Astrocyte (in vitro differentiated cells and primary cell): Measurements from ENCODE around the gene NCOA7. TPM values are rescaled to one million over a fixed set of nuclear protein-coding genes. Genes with fewer than 3 reads are reported as not detected.

Source experiments
- DNase-seq: peaks from one replicate; pipeline ENCODE4 v3.0.0-alpha.2; 2010; ENCODE audit warnings: low read depth
- FAIRE-seq: peaks from 2 replicates; lab custom pipeline; 2011; peaks lifted over from hg19 to GRCh38; lab: Jason Lieb, UNC
- H2AFZ ChIP-seq: 2 replicates; pipeline ENCODE4 v1.6.0; 2012; ENCODE audit warnings: low read depth, low read length, inconsistent platforms
- H3K27ac ChIP-seq: 2 replicates; pipeline ENCODE4 v1.5.1; 2011; ENCODE audit warnings: low read depth, low read length, inconsistent platforms
- H3K27me3 ChIP-seq: 2 replicates; pipeline ENCODE4 v1.6.0; 2011; ENCODE audit warnings: low read length, inconsistent platforms; ENCODE audit not compliant: insufficient read depth
- H3K36me3 ChIP-seq: 2 replicates; pipeline ENCODE4 v1.5.1; 2011; ENCODE audit warnings: low read length, inconsistent platforms; ENCODE audit not compliant: insufficient read depth
- H3K4me1 ChIP-seq: 2 replicates; pipeline ENCODE4 v1.5.1; 2011; ENCODE audit warnings: low read length, inconsistent platforms; ENCODE audit not compliant: insufficient read depth
- H3K4me2 ChIP-seq: 2 replicates; pipeline ENCODE4 v1.6.0; 2012; ENCODE audit warnings: low read length, inconsistent platforms
- H3K4me3 ChIP-seq: 2 replicates; pipeline ENCODE4 v1.5.1; 2011; ENCODE audit warnings: low read depth, mild to moderate bottlenecking, low read length, inconsistent platforms; ENCODE audit not compliant: insufficient read depth
- H3K79me2 ChIP-seq: 2 replicates; pipeline ENCODE4 v1.6.0; 2012; ENCODE audit warnings: mild to moderate bottlenecking, low read length, inconsistent platforms; ENCODE audit not compliant: insufficient read depth
- H3K9ac ChIP-seq: 2 replicates; pipeline ENCODE4 v1.6.0; 2012; ENCODE audit warnings: mild to moderate bottlenecking, low read length, inconsistent platforms
- H3K9me3 ChIP-seq: 2 replicates; pipeline ENCODE4 v1.5.1; 2012; ENCODE audit warnings: low read depth, mild to moderate bottlenecking, low read length, inconsistent platforms; ENCODE audit not compliant: insufficient read depth
- H4K20me1 ChIP-seq: 2 replicates; pipeline ENCODE4 v1.6.0; 2012; ENCODE audit warnings: low read length, inconsistent platforms; ENCODE audit not compliant: insufficient read depth
- H3K27ac Mint-ChIP-seq: one replicate; pipeline ENCODE4 v1.8.0; 2021; ENCODE audit warnings: mild to moderate bottlenecking, mixed read lengths; ENCODE audit not compliant: unreplicated experiment
- H3K27me3 Mint-ChIP-seq: one replicate; pipeline ENCODE4 v1.8.0; 2021; ENCODE audit warnings: low read depth, mixed read lengths; ENCODE audit not compliant: unreplicated experiment
- H3K36me3 Mint-ChIP-seq: one replicate; pipeline ENCODE4 v1.8.0; 2021; ENCODE audit warnings: low read depth, mixed read lengths; ENCODE audit not compliant: unreplicated experiment
- H3K4me1 Mint-ChIP-seq: one replicate; pipeline ENCODE4 v1.8.0; 2021; ENCODE audit warnings: low read depth, mixed read lengths; ENCODE audit not compliant: unreplicated experiment
- H3K4me3 Mint-ChIP-seq: one replicate; pipeline ENCODE4 v1.8.0; 2021; ENCODE audit warnings: mild to moderate bottlenecking, moderate library complexity, mixed read lengths; ENCODE audit not compliant: unreplicated experiment
- H3K9me3 Mint-ChIP-seq: one replicate; pipeline ENCODE4 v1.8.0; 2021; ENCODE audit warnings: mild to moderate bottlenecking, mixed read lengths; ENCODE audit not compliant: unreplicated experiment
- CTCF ChIP-seq: IDR thresholded peaks from 2 replicates; pipeline ENCODE4 v1.5.1; 2011; ENCODE audit warnings: low read depth, mild to moderate bottlenecking, inconsistent platforms, low read length, moderate library complexity; ENCODE audit not compliant: insufficient read depth
- EZH2 ChIP-seq: IDR thresholded peaks from 2 replicates; pipeline ENCODE4 v1.6.1; 2012; ENCODE audit warnings: mild to moderate bottlenecking, low read length, inconsistent platforms; ENCODE audit not compliant: insufficient read depth
- total RNA-seq: library from RNA; stranded (reverse); gene quantifications from 2 replicates; pipeline ENCODE4 v1.2.1, GENCODE V29; 2021

Gene NCOA7
- total RNA-seq, 1 donor from 2014 or later, result 26.0 TPM

GRCh38 chr6:125836466-125836865, 45.7 kb downstream of the NCOA7 start:
- H3K4me3 Mint-ChIP-seq, result no peak overlapping the region
- H3K4me1 Mint-ChIP-seq, result peaks cover 12% of the 10 kb centered on the region
- no peaks in the 10 kb centered on the region for H3K4me1 ChIP-seq
- no peaks in the 10 kb centered on the region for H3K27me3 Mint-ChIP-seq
- H2AFZ ChIP-seq, result no peak overlapping the region
- H4K20me1 ChIP-seq, result peaks cover 5% of the 10 kb centered on the region
- no peaks in the 10 kb centered on the region for H3K27me3 ChIP-seq
- no peak overlapping the region for H3K4me2 ChIP-seq
- no peak for TF ChIP-seq EZH2
- no peak for TF ChIP-seq CTCF
- no peaks in the 10 kb centered on the region for H3K9me3 Mint-ChIP-seq
- H3K36me3 Mint-ChIP-seq, result no peaks in the 10 kb centered on the region
- no peak for FAIRE-seq
- H3K9me3 ChIP-seq, result no peaks in the 10 kb centered on the region
- no peak overlapping the region for H3K9ac ChIP-seq
- H3K4me3 ChIP-seq, result no peak overlapping the region
- H3K27ac Mint-ChIP-seq, result no peak overlapping the region
- peaks cover 5% of the 10 kb centered on the region for H3K79me2 ChIP-seq
- H3K36me3 ChIP-seq, result no peaks in the 10 kb centered on the region
- H3K27ac ChIP-seq, result no peak overlapping the region
- DNase-seq, result no peak

GRCh38 chr6:125839471-125839870, 48.7 kb downstream of the NCOA7 start:
- TF ChIP-seq CTCF (no peak), EZH2 (no peak)
- DNase-seq (peak; percentile 48), FAIRE-seq (no peak)
- H3K4me3 ChIP-seq, result no peak overlapping the region
- H3K4me1 ChIP-seq, result no peaks in the 10 kb centered on the region
- no peaks in the 10 kb centered on the region for H3K79me2 ChIP-seq
- no peak overlapping the region for H3K27ac Mint-ChIP-seq
- peaks cover 5% of the 10 kb centered on the region for H4K20me1 ChIP-seq
- no peak overlapping the region for H3K4me2 ChIP-seq
- no peaks in the 10 kb centered on the region for H3K9me3 Mint-ChIP-seq
- H3K9ac ChIP-seq, result no peak overlapping the region
- no peaks in the 10 kb centered on the region for H3K27me3 ChIP-seq
- H2AFZ ChIP-seq, result peak overlapping the region; percentile 2
- H3K4me1 Mint-ChIP-seq, result peaks cover 11% of the 10 kb centered on the region
- no peaks in the 10 kb centered on the region for H3K9me3 ChIP-seq
- H3K36me3 ChIP-seq, result no peaks in the 10 kb centered on the region
- H3K4me3 Mint-ChIP-seq, result no peak overlapping the region
- H3K27ac ChIP-seq, result no peak overlapping the region
- H3K27me3 Mint-ChIP-seq, result no peaks in the 10 kb centered on the region
- H3K36me3 Mint-ChIP-seq, result no peaks in the 10 kb centered on the region

- no peaks in the 10 kb centered on the region for H3K36me3 ChIP-seq
- H3K27me3 ChIP-seq, result no peaks in the 10 kb centered on the region
- no peak overlapping the region for H3K27ac ChIP-seq
- H3K9me3 ChIP-seq, result no peaks in the 10 kb centered on the region
- TF ChIP-seq CTCF (no peak), EZH2 (no peak)
- Mint-ChIP-seq H3K36me3 (no peaks in the 10 kb centered on the region), H3K4me3 (no peak overlapping the region), H3K9me3 (no peaks in the 10 kb centered on the region), H3K27ac (no peak overlapping the region), H3K27me3 (no peaks in the 10 kb centered on the region), H3K4me1 (peaks cover 8% of the 10 kb centered on the region)
- H3K9ac ChIP-seq, result no peak overlapping the region
- no peak for DNase-seq
- no peaks in the 10 kb centered on the region for H3K79me2 ChIP-seq
- FAIRE-seq, result no peak
- H3K4me2 ChIP-seq, result no peak overlapping the region
- H2AFZ ChIP-seq, result no peak overlapping the region
- H4K20me1 ChIP-seq, result peaks cover 5% of the 10 kb centered on the region
- no peak overlapping the region for H3K4me3 ChIP-seq
- no peaks in the 10 kb centered on the region for H3K4me1 ChIP-seq
Observed at GRCh38 chr6:125839879-125840278, 49.1 kb downstream of the NCOA7 start.
